Karpas-422 (cell line): ENCODE results near the gene URAD. TPM values are rescaled to one million over a fixed set of nuclear protein-coding genes. Genes with fewer than 3 reads are reported as not detected.

ENCODE experiments used
- DNase-seq: peaks from one replicate; pipeline ENCODE4 v3.0.0-alpha.2; 2015
- H2AFZ ChIP-seq: fragments of 200-600 bp; sonication (generic); 2 replicates; pipeline ENCODE4 v1.6.1; 2014; ENCODE audit warnings: antibody characterized with exemption, low read length, mixed read lengths
- H3K27ac ChIP-seq: fragments of 200-600 bp; sonication (generic); 2 replicates; pipeline ENCODE4 v1.5.1; 2014; ENCODE audit warnings: mild to moderate bottlenecking, low read length, moderate library complexity
- H3K27me3 ChIP-seq: fragments of 200-600 bp; sonication (generic); 2 replicates; pipeline ENCODE4 v1.6.1; 2014; ENCODE audit warnings: low read length, mixed read lengths
- H3K36me3 ChIP-seq: fragments of 200-600 bp; sonication (generic); 2 replicates; pipeline ENCODE4 v1.6.1; 2014; ENCODE audit warnings: low read length, mixed read lengths; ENCODE audit not compliant: insufficient read depth
- H3K4me1 ChIP-seq: fragments of 200-600 bp; sonication (generic); 2 replicates; pipeline ENCODE4 v1.6.1; 2014; ENCODE audit warnings: mild to moderate bottlenecking, low read length, mixed read lengths
- H3K4me2 ChIP-seq: fragments of 200-600 bp; sonication (generic); 2 replicates; pipeline ENCODE4 v1.6.1; 2014; ENCODE audit warnings: low read length, low read depth, mild to moderate bottlenecking; ENCODE audit not compliant: poor library complexity, severe bottlenecking
- H3K4me3 ChIP-seq: fragments of 200-600 bp; sonication (generic); 2 replicates; pipeline ENCODE4 v1.5.1; 2014; ENCODE audit warnings: mild to moderate bottlenecking, antibody characterized with exemption, low read length, mixed read lengths
- H3K79me2 ChIP-seq: fragments of 200-600 bp; sonication (generic); 2 replicates; pipeline ENCODE4 v1.6.1; 2014; ENCODE audit warnings: mild to moderate bottlenecking, low read length, mixed read lengths
- H3K9ac ChIP-seq: fragments of 200-600 bp; sonication (generic); 2 replicates; pipeline ENCODE4 v1.6.0; 2014; ENCODE audit warnings: low read length
- H3K9me2 ChIP-seq: fragments of 200-600 bp; sonication (generic), shearing (Covaris generic); replicated peaks from 2 replicates; pipeline ENCODE4 v1.6.0; 2014; ENCODE audit warnings: mild to moderate bottlenecking, low read length, moderate library complexity; ENCODE audit not compliant: insufficient read depth
- H3K9me3 ChIP-seq: fragments of 300-700, 200-600 bp; sonication (generic); 2 replicates; pipeline ENCODE4 v1.6.1; 2014; ENCODE audit warnings: low read length, mixed read lengths
- H4K20me1 ChIP-seq: fragments of 200-600 bp; sonication (generic); 2 replicates; pipeline ENCODE4 v1.6.1; 2014; ENCODE audit warnings: mild to moderate bottlenecking, antibody characterized with exemption, low read length, low read depth; ENCODE audit not compliant: insufficient read depth
- total RNA-seq: library from RNA; depleted of rRNA; stranded (reverse); fragments of >200 nt; shearing (Covaris generic); gene quantifications from 2 replicates; pipeline ENCODE4 v1.2.3, GENCODE V29; 2014; ENCODE audit warnings: low replicate concordance

URAD gene
- total RNA-seq, 1 experiment from 2014 or later: not detected

DNA sequence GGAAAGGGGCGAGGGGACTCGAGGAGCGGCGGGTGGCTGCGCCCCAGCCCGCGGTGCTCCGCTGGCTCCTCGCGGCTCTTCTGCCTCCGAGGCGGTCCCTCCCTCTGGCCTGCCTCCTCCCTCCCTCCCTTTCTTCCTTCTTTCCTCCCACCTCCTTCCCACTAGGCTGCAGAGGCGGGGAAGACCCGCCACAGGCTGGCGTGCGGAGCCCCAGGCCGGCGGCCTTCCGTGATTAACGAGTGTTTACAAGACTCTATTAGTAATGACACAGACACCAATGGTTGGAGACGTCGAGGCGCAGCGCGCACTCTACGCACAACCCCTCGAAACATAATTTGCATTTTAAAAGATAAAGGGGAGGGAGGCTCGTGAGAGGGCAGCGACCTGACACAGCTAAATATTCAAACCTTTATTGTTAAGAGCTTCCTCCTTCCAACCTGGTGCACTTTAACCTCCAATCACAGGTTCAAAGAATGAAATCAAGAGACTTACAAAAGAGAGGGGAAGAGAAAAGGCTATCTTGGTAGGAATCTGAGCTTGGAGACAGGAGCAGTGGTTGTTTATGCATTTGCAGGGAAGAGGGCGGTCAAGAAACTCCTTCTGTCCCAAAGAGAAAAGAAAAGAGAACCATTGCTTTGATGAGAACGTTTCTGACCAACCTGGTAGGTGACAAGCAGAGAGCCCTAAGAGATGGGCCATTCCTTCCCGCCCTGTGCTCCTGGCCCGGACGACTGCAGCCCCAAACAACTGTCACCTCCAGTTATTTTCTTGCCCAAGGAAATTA is 19.2 kb downstream of the URAD start, which contains the start of gene CDX2:
TSS of gene CDX2 (minus strand) at position 234 of the 784 bp plus-strand sequence. CDS start 309 bp downstream, outside the sequence.
- Histone ChIP-seq H4K20me1 (no peaks in the 10 kb centered on the region), H2AFZ (no peak within 1 kb of the TSS), H3K4me1 (no peaks in the 10 kb centered on the region), H3K9me2 (no peaks in the 10 kb centered on the region), H3K36me3 (no peaks in the 10 kb centered on the region), H3K27me3 (no peaks in the 10 kb centered on the region), H3K79me2 (no peaks in the 10 kb centered on the region), H3K4me3 (no peak within 1 kb of the TSS), H3K9me3 (no peaks in the 10 kb centered on the region), H3K27ac (no peak within 1 kb of the TSS), H3K4me2 (no peak within 1 kb of the TSS), H3K9ac (no peak within 1 kb of the TSS)
- no peak for DNase-seq

DNA sequence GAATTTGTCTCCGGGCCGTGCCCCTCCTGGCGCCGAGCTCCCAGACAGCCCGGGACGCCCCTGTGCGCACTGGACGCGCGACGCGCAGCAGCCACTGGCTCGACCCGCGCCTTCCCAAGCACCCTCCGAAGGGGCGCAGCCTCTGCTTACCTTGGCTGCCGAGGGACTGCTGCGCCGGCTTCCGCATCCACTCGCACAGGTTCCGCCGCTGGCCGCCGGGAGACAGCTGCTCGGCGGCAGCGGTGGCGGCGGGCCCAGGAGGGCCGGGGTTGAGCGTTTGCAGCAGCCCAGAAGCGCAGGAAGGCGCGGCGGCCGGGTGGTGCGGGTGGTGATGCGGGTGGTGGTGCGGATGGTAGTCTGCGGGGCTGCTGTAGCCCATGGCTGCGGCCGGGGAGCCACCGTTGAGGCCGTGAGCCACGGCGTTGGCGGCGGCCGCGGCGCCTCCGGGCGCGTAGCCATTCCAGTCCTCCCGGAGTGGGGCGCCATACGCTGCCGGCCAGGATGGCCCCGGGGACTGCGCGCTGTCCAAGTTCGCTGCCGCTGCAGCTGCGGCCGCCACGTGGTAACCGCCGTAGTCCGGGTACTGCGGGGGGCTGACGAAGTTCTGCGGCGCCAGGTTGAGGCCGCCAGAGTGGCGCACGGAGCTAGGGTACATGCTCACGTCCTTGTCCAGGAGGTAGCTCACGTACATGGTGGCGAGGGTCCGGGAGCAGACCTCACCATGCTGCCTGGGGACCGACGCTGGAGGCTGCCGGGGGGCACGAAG is 20.0 kb downstream of the URAD start:
- no peaks in the 10 kb centered on the region for H3K9me3 ChIP-seq

DNA sequence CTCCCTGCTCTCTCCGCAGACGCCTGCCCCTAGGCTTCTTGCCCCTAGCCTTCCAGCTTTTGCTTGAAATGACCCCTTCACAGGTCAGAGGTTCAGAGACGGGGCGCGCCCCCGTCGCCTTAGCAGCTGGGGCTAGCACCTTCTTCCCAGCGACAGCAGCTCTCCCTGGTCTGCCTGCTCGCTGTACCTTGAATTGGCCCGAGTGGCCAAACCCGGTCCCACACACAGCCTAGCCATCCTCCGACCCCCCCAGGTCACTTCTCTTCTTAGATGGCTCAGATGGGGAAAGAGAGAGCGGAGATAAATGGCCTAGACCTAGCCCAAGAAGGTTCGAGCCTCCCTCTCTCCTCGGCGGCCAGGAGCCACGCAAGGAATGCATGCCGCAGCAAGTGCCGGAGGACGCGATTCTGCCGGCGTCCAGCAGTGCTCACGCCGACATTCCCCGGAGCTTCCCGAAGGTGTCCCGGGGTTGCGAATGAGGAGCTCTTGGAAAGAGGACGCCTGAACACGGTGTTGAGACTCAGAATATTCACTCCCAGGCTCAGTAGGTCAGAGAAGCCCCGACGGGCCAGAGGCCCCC is 20.7 kb downstream of the URAD start:
- Histone ChIP-seq H2AFZ (no peak overlapping the region), H3K4me1 (no peaks in the 10 kb centered on the region), H3K79me2 (no peaks in the 10 kb centered on the region), H3K9ac (no peak overlapping the region), H4K20me1 (no peaks in the 10 kb centered on the region), H3K27ac (no peak overlapping the region), H3K4me3 (no peak overlapping the region), H3K27me3 (no peaks in the 10 kb centered on the region), H3K9me3 (no peaks in the 10 kb centered on the region), H3K4me2 (no peak overlapping the region), H3K9me2 (no peaks in the 10 kb centered on the region), H3K36me3 (no peaks in the 10 kb centered on the region)
- DNase-seq: no peak

More for the DNA sequence above, 20.0 kb downstream of the URAD start:
- DNase-seq: no peak
- H4K20me1 ChIP-seq: no peaks in the 10 kb centered on the region
- no peak overlapping the region for H3K27ac ChIP-seq
- no peak overlapping the region for H3K4me3 ChIP-seq
- no peak overlapping the region for H3K4me2 ChIP-seq
- no peaks in the 10 kb centered on the region for H3K27me3 ChIP-seq
- H2AFZ ChIP-seq: no peak overlapping the region
- no peaks in the 10 kb centered on the region for H3K4me1 ChIP-seq
- H3K79me2 ChIP-seq: no peaks in the 10 kb centered on the region
- no peaks in the 10 kb centered on the region for H3K36me3 ChIP-seq
- no peaks in the 10 kb centered on the region for H3K9me2 ChIP-seq
- H3K9ac ChIP-seq: no peak overlapping the region

DNA sequence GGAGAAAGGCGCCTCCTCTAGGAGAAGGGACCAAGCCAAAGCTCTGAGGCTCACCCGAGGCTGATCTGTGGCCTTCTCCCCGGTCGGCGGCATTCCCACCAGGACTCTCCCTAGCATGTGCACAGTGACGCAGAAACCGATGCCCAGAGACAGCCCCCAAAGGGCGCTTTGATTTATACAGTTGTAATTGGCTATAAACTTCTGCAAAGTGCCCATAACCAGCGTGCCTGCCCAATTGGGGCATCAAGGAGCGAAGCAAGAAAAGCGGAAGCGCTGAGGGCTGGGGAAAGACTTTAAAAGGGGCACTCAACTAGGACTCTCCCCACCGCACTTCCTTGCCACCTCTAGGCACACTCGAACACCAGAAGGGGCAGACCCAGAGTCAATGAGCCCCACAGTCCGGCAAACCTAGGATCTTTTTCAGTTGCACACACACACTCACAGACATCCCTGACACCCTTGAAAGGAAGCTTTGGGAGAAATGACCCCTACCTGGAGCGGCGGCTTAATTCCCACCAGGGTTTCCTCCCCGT is 21.2 kb downstream of the URAD start:
- Histone ChIP-seq H2AFZ (no peak overlapping the region), H4K20me1 (no peaks in the 10 kb centered on the region), H3K9ac (no peak overlapping the region), H3K4me3 (no peak overlapping the region), H3K4me1 (no peaks in the 10 kb centered on the region), H3K9me2 (no peaks in the 10 kb centered on the region), H3K79me2 (no peaks in the 10 kb centered on the region), H3K9me3 (no peaks in the 10 kb centered on the region), H3K27me3 (no peaks in the 10 kb centered on the region), H3K4me2 (no peak overlapping the region), H3K36me3 (no peaks in the 10 kb centered on the region), H3K27ac (no peak overlapping the region)
- DNase-seq: no peak

DNA sequence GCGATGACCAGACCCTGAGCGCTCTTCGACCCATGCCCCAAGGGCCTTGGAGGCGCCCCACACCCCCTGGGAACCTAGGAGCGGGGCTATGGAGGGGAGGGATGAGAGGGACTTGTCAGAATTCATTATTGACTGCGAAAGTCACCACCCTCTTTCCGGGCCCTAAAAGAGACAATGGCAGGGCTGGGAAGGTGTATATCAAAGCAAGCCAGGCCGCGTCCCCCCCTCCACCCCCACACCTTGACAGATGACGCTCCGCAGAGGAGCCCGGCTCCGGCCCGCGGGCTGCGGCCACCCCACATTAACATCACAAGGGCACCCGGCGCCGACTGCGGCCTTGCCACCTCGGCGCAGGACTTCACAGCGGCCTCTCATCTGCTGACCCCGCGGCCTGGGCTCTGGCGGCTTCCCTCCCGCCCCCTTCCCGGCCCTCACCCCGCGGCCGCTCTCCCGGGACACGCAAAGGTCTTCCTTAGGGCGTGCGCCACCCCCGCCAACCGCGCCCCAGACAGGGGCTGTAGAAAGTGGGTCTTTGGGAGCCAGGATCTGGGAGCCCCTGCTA is 21.8 kb downstream of the URAD start:
- Histone ChIP-seq H2AFZ (no peak overlapping the region), H3K27me3 (no peaks in the 10 kb centered on the region), H3K4me3 (no peak overlapping the region), H3K36me3 (no peaks in the 10 kb centered on the region), H3K4me2 (no peak overlapping the region), H3K4me1 (no peaks in the 10 kb centered on the region), H4K20me1 (no peaks in the 10 kb centered on the region), H3K9ac (no peak overlapping the region), H3K79me2 (no peaks in the 10 kb centered on the region), H3K9me3 (no peaks in the 10 kb centered on the region), H3K27ac (no peak overlapping the region), H3K9me2 (no peaks in the 10 kb centered on the region)
- DNase-seq: no peak

DNA sequence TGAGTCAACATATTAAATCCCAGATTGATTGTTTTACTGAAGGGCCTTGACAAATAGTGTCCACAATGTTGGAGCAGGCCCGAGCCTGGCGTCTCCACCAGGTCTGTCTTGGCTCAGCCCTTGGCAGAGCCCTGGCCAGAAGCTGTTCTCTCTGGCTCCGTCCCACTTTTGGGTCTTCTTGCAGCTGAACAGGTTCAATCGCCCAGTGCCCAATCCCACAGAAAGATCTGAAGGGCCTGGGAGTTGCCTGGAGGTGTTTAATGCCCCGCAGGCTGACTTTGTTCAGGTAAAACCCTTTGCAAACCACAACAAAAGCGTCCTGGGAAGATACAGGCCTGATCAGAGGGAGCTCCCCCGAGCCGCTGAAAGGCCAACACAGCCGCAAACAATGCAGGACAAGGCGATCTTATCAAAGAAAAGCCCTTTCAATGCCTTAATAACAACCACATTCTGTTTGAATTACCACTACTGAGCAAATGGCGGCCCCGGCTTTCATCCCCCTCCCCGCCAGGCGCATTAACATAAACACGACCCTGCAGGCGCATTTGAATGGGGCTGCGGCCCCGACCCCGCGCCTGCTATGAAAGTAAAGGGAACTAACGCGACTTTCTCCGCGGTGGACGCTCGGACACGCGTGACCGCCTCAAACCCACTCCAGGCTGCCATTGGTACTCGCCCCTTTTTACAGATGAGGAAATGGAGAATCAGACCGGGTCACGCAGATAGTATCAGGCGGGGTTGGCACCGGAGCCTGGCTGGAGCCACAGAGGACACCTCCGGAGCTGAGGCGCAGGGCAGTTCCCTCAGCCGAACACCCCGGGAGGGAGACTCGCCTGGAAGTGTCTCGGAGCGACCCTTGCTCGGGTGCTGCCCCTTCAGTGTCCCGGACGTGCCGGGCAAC is 22.5 kb downstream of the URAD start:
- Histone ChIP-seq H3K79me2 (no peaks in the 10 kb centered on the region), H3K27ac (no peak overlapping the region), H3K9me2 (no peaks in the 10 kb centered on the region), H3K9me3 (no peaks in the 10 kb centered on the region), H3K27me3 (no peaks in the 10 kb centered on the region), H3K4me3 (no peak overlapping the region), H3K4me2 (no peak overlapping the region), H2AFZ (no peak overlapping the region), H3K4me1 (no peaks in the 10 kb centered on the region), H4K20me1 (no peaks in the 10 kb centered on the region), H3K36me3 (no peaks in the 10 kb centered on the region), H3K9ac (no peak overlapping the region)
- DNase-seq: no peak

DNA sequence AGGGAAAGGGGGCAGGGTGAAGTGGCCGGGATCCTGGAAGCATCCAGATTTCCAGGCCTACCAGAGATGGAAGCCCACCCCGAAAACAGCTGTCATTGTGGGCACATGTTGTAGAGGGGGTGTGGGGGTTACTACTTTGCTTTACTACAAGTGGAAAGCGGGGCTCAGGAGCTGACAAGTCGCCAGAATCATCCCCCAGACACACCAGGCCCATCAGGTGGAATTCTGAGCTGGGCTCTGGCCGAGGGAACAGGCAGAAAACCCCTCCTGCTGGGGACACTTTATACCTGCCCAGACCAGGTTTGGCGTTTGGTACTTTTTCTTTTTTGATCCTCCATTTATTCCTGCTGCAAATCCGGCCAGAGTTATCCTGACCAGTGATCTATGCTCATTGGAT is 23.2 kb downstream of the URAD start:
- Histone ChIP-seq H3K27me3 (no peaks in the 10 kb centered on the region), H3K36me3 (no peaks in the 10 kb centered on the region), H3K4me2 (no peak overlapping the region), H3K9me3 (no peaks in the 10 kb centered on the region), H2AFZ (no peak overlapping the region), H3K4me3 (no peak overlapping the region), H3K9me2 (no peaks in the 10 kb centered on the region), H3K79me2 (no peaks in the 10 kb centered on the region), H3K9ac (no peak overlapping the region), H4K20me1 (no peaks in the 10 kb centered on the region), H3K27ac (no peak overlapping the region), H3K4me1 (no peaks in the 10 kb centered on the region)
- no peak for DNase-seq
